ENCODE results near the gene MRGPRE.

GRCh38 chr11:3196161-3197043 lies 35.8 kb downstream of the MRGPRE start:
- TF ChIP-seq, protein P1, sequence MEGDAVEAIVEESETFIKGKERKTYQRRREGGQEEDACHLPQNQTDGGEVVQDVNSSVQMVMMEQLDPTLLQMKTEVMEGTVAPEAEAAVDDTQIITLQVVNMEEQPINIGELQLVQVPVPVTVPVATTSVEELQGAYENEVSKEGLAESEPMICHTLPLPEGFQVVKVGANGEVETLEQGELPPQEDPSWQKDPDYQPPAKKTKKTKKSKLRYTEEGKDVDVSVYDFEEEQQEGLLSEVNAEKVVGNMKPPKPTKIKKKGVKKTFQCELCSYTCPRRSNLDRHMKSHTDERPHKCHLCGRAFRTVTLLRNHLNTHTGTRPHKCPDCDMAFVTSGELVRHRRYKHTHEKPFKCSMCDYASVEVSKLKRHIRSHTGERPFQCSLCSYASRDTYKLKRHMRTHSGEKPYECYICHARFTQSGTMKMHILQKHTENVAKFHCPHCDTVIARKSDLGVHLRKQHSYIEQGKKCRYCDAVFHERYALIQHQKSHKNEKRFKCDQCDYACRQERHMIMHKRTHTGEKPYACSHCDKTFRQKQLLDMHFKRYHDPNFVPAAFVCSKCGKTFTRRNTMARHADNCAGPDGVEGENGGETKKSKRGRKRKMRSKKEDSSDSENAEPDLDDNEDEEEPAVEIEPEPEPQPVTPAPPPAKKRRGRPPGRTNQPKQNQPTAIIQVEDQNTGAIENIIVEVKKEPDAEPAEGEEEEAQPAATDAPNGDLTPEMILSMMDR (IDR thresholded peaks at IDR 0.05), result no peak
- no peak for TF ChIP-seq POLR2A (IDR thresholded peaks at IDR 0.05)
- no peak for TF ChIP-seq POLR2AphosphoS5 (IDR thresholded peaks at IDR 0.05)

Data from breast epithelium (tissue), 3 donors.